Fibroblast of pulmonary artery (primary cell): ENCODE measurements around the gene ATXN1.

Experiments
- DNase-seq: peaks from one replicate; pipeline ENCODE4 v3.0.0-alpha.2; 2010; ENCODE audit warnings: low read depth
- H3K4me3 ChIP-seq: replicated peaks from 2 replicates; pipeline ENCODE4 v1.5.1; 2011; ENCODE audit warnings: low read depth, mild to moderate bottlenecking, control low read depth, low read length, moderate library complexity
- CTCF ChIP-seq: IDR thresholded peaks from 2 replicates; pipeline ENCODE4 v1.5.1; 2011; ENCODE audit warnings: mild to moderate bottlenecking, control low read depth, low read length, inconsistent platforms; ENCODE audit errors: missing control alignments

The ATXN1 gene

GRCh38 chr6:16370943-16371342 is 390.3 kb downstream of the ATXN1 start:
- TF ChIP-seq CTCF = no peak
- no peak overlapping the region for H3K4me3 ChIP-seq
- no peak for DNase-seq

- no peak overlapping the region for H3K4me3 ChIP-seq
- no peak for TF ChIP-seq CTCF
- no peak for DNase-seq
Measured at GRCh38 chr6:16369989-16370388, 391.3 kb downstream of the ATXN1 start.

GRCh38 chr6:16369140-16369745 is 392.0 kb downstream of the ATXN1 start:
- DNase-seq = no peak
- no peak for TF ChIP-seq CTCF
- H3K4me3 ChIP-seq = no peak overlapping the region

- no peak for DNase-seq
- no peak overlapping the region for H3K4me3 ChIP-seq
- no peak for TF ChIP-seq CTCF
Measured at GRCh38 chr6:16367571-16367970, 393.7 kb downstream of the ATXN1 start.

GRCh38 chr6:16363749-16364148 is 397.5 kb downstream of the ATXN1 start:
- TF ChIP-seq CTCF = no peak
- no peak for DNase-seq
- H3K4me3 ChIP-seq = no peak overlapping the region

- no peak for TF ChIP-seq CTCF
- no peak overlapping the region for H3K4me3 ChIP-seq
- DNase-seq = no peak
Measured at GRCh38 chr6:16362819-16363589, 398.3 kb downstream of the ATXN1 start.

GRCh38 chr6:16362296-16362695 is 399.0 kb downstream of the ATXN1 start:
- no peak overlapping the region for H3K4me3 ChIP-seq
- DNase-seq = no peak
- no peak for TF ChIP-seq CTCF
